ENCODE measurements around the gene IFIT1B. TPM values are rescaled to one million over a fixed set of nuclear protein-coding genes. Genes with fewer than 3 reads are reported as not detected.

The IFIT1B gene
- total and polyA plus RNA-seq, 2 experiments from 2014 or later: not detected

GRCh38 chr10:89357096-89357495 is 20.8 kb upstream of the IFIT1B start:
- H3K9me2 ChIP-seq (replicated peaks; ENCODE audit: insufficient read depth): no peaks in the 10 kb centered on the region
- H3K4me2 ChIP-seq: no peak overlapping the region
- no peak overlapping the region for H3K4me3 ChIP-seq
- peaks cover 16% of the 10 kb centered on the region for H3K4me1 ChIP-seq (ENCODE audit: insufficient read depth)
- H3K36me3 ChIP-seq (replicated peaks; ENCODE audit: insufficient read depth, low read depth): no peaks in the 10 kb centered on the region
- DNase-seq (ENCODE audit: low spot score): no peak
- H4K20me1 ChIP-seq (ENCODE audit: insufficient read depth, poor library complexity, severe bottlenecking): no peaks in the 10 kb centered on the region
- no peaks in the 10 kb centered on the region for H3K27me3 ChIP-seq
- 44% methylated on average over 1 of the region's 1 CpG for WGBS (ENCODE audit: low lambda C conversion rate, missing lambda C conversion rate)
- no peaks in the 10 kb centered on the region for H3K9me3 ChIP-seq (ENCODE audit: low read depth)
- no peak for TF ChIP-seq CTCF (IDR thresholded peaks at IDR 0.05; ENCODE audit: poor library complexity)
- no peak for TF ChIP-seq EZH2 (IDR thresholded peaks at IDR 0.05; ENCODE audit: borderline replicate concordance)
- no peak for TF ChIP-seq EZH2phosphoT487 (IDR thresholded peaks at IDR 0.05; ENCODE audit: low read depth, severe bottlenecking, unreplicated experiment)
- no peak overlapping the region for H3K27ac ChIP-seq
- H3K79me2 ChIP-seq: no peaks in the 10 kb centered on the region
- H2AFZ ChIP-seq: no peak overlapping the region

GRCh38 chr10:89357975-89358374 is 19.9 kb upstream of the IFIT1B start:
- TF ChIP-seq EZH2 (IDR thresholded peaks at IDR 0.05; ENCODE audit: borderline replicate concordance) (no peak), CTCF (IDR thresholded peaks at IDR 0.05; ENCODE audit: poor library complexity) (no peak), EZH2phosphoT487 (IDR thresholded peaks at IDR 0.05; ENCODE audit: low read depth, severe bottlenecking, unreplicated experiment) (no peak)
- Histone ChIP-seq H2AFZ (no peak overlapping the region), H4K20me1 (ENCODE audit: insufficient read depth, poor library complexity, severe bottlenecking) (no peaks in the 10 kb centered on the region), H3K9me2 (replicated peaks; ENCODE audit: insufficient read depth) (no peaks in the 10 kb centered on the region), H3K4me1 (ENCODE audit: insufficient read depth) (peaks cover 10% of the 10 kb centered on the region), H3K27me3 (no peaks in the 10 kb centered on the region), H3K4me2 (no peak overlapping the region), H3K79me2 (no peaks in the 10 kb centered on the region), H3K4me3 (no peak overlapping the region), H3K27ac (no peak overlapping the region), H3K36me3 (replicated peaks; ENCODE audit: insufficient read depth, low read depth) (no peaks in the 10 kb centered on the region), H3K9me3 (ENCODE audit: low read depth) (no peaks in the 10 kb centered on the region)
- no peak for DNase-seq (ENCODE audit: low spot score)
- WGBS (ENCODE audit: low lambda C conversion rate, missing lambda C conversion rate): 92% methylated on average over 2 of the region's 2 CpGs

GRCh38 chr10:89360157-89360556 is 17.7 kb upstream of the IFIT1B start:
- TF ChIP-seq EZH2phosphoT487 (IDR thresholded peaks at IDR 0.05; ENCODE audit: low read depth, severe bottlenecking, unreplicated experiment) (no peak), CTCF (IDR thresholded peaks at IDR 0.05; ENCODE audit: poor library complexity) (no peak), EZH2 (IDR thresholded peaks at IDR 0.05; ENCODE audit: borderline replicate concordance) (no peak)
- Histone ChIP-seq H3K79me2 (no peaks in the 10 kb centered on the region), H3K4me1 (ENCODE audit: insufficient read depth) (peaks cover 9% of the 10 kb centered on the region), H4K20me1 (ENCODE audit: insufficient read depth, poor library complexity, severe bottlenecking) (no peaks in the 10 kb centered on the region), H3K27me3 (no peaks in the 10 kb centered on the region), H3K9me2 (replicated peaks; ENCODE audit: insufficient read depth) (no peaks in the 10 kb centered on the region), H3K36me3 (replicated peaks; ENCODE audit: insufficient read depth, low read depth) (no peaks in the 10 kb centered on the region), H3K4me3 (no peak overlapping the region), H3K4me2 (no peak overlapping the region), H3K27ac (peak overlapping the region; percentile 51), H2AFZ (no peak overlapping the region), H3K9me3 (ENCODE audit: low read depth) (no peaks in the 10 kb centered on the region)
- no peak for DNase-seq (ENCODE audit: low spot score)

- no peaks in the 10 kb centered on the region for H3K27me3 ChIP-seq
- no peaks in the 10 kb centered on the region for H3K9me2 ChIP-seq (replicated peaks; ENCODE audit: insufficient read depth)
- no peak for DNase-seq (ENCODE audit: low spot score)
- peak overlapping the region; percentile 31 for H3K27ac ChIP-seq
- no peaks in the 10 kb centered on the region for H3K79me2 ChIP-seq
- H3K4me2 ChIP-seq: no peak overlapping the region
- H3K36me3 ChIP-seq (replicated peaks; ENCODE audit: insufficient read depth, low read depth): no peaks in the 10 kb centered on the region
- H2AFZ ChIP-seq: no peak overlapping the region
- no peaks in the 10 kb centered on the region for H3K9me3 ChIP-seq (ENCODE audit: low read depth)
- H3K4me3 ChIP-seq: no peak overlapping the region
- no peaks in the 10 kb centered on the region for H4K20me1 ChIP-seq (ENCODE audit: insufficient read depth, poor library complexity, severe bottlenecking)
- peaks cover 17% of the 10 kb centered on the region for H3K4me1 ChIP-seq (ENCODE audit: insufficient read depth)
- TF ChIP-seq EZH2 (IDR thresholded peaks at IDR 0.05; ENCODE audit: borderline replicate concordance) (no peak), CTCF (IDR thresholded peaks at IDR 0.05; ENCODE audit: poor library complexity) (no peak), EZH2phosphoT487 (IDR thresholded peaks at IDR 0.05; ENCODE audit: low read depth, severe bottlenecking, unreplicated experiment) (no peak)
Observed at GRCh38 chr10:89362929-89363328, 14.9 kb upstream of the IFIT1B start.
